Prostate gland (tissue), 2 donors: ENCODE measurements around the gene DNAAF5. TPM values are rescaled to one million over a fixed set of nuclear protein-coding genes. Genes with fewer than 3 reads are reported as not detected.
A peak's percentile ranks its signal among the peaks of the same experiment; 100 is the strongest.

Experiments
- DNase-seq: peaks from one replicate; pipeline ENCODE4 v3.0.0-alpha.2; 2019; ENCODE audit warnings: low spot score
- H3K27ac ChIP-seq, 2 donors: fragments of 200-600 bp; sonication (generic); 2 replicates each; pipeline ENCODE4 v1.5.1; 2017 to 2019
- H3K27me3 ChIP-seq: fragments of 200-600 bp; sonication (generic); replicated peaks from 2 replicates; pipeline ENCODE4 v1.5.1; 2019; ENCODE audit not compliant: insufficient read depth
- H3K36me3 ChIP-seq, 2 donors: fragments of 200-600 bp; sonication (generic); 1 replicate in 1 of 2; 2 replicates in 1 of 2; pipeline versions ENCODE4 v1.5.1 to v1.8.1; 2017 to 2019
- H3K4me1 ChIP-seq: fragments of 200-600 bp; sonication (generic); replicated peaks from 2 replicates; pipeline ENCODE4 v1.5.1; 2019
- H3K4me3 ChIP-seq, 2 donors: fragments of 200-600 bp; sonication (generic); 2 replicates each; pipeline ENCODE4 v1.5.1; 2017 to 2019
- H3K9me3 ChIP-seq: fragments of 200-600 bp; sonication (generic); 2 replicates; pipeline ENCODE4 v1.5.1; 2017
- POLR2A ChIP-seq: fragments of 450-650 bp; IDR thresholded peaks from one replicate; pipeline ENCODE4 v1.6.1; 2016; ENCODE audit warnings: antibody characterized with exemption, mild to moderate bottlenecking
- POLR2AphosphoS5 ChIP-seq: sonication (generic); formaldehyde crosslinking; IDR thresholded peaks from one replicate; pipeline ENCODE4 v1.6.1; 2017; ENCODE audit warnings: antibody characterized with exemption
- WGBS: methylation state at CpG from one replicate; pipeline ENCODE4 v1.1.5; 2018; 5-methylcytosine and 5-hydroxymethylcytosine counted together
- intact Hi-C: fragments of 100-400 bp; cut with DNase I; formaldehyde crosslinking; loops from one replicate; pipeline ENCODE4 v1.14.2; 2022
- total RNA-seq, 2 donors: library from RNA; depleted of rRNA; stranded (reverse); fragments of >200 nt; gene quantifications; one replicate each; pipeline ENCODE4 v1.1.0, GENCODE V29; 2016
- TF ChIP-seq, protein P1 (sequence below), 4 experiments: fragments of 200-600 bp in 2 of 4; fragments of 450-650 bp in 2 of 4; sonication (generic) in 2 of 4; IDR thresholded peaks; 1 replicate in 3 of 4; 2 replicates in 1 of 4; pipeline ENCODE4 v1.5.1; 2016 to 2019; ENCODE audit warnings: antibody characterized with exemption in 4 of 4, mild to moderate bottlenecking in 2 of 4, moderate library complexity in 2 of 4

DNAAF5 gene
- total RNA-seq, 2 donors from 2014 or later, result 30.8 to 52.0 TPM

GRCh38 chr7:833601-834258, 107.2 kb downstream of the DNAAF5 start:
- Histone ChIP-seq H3K4me3 (no peak overlapping the region), H3K36me3 (no peaks in the 10 kb centered on the region), H3K27me3 (no peaks in the 10 kb centered on the region), H3K27ac (no peak overlapping the region), H3K9me3 (no peaks in the 10 kb centered on the region), H3K4me1 (peaks cover 13% of the 10 kb centered on the region)
- intact Hi-C loops, result no loop called here
- DNase-seq, result no peak
- TF ChIP-seq POLR2A (no peak), POLR2AphosphoS5 (no peak)
- TF ChIP-seq, protein P1, sequence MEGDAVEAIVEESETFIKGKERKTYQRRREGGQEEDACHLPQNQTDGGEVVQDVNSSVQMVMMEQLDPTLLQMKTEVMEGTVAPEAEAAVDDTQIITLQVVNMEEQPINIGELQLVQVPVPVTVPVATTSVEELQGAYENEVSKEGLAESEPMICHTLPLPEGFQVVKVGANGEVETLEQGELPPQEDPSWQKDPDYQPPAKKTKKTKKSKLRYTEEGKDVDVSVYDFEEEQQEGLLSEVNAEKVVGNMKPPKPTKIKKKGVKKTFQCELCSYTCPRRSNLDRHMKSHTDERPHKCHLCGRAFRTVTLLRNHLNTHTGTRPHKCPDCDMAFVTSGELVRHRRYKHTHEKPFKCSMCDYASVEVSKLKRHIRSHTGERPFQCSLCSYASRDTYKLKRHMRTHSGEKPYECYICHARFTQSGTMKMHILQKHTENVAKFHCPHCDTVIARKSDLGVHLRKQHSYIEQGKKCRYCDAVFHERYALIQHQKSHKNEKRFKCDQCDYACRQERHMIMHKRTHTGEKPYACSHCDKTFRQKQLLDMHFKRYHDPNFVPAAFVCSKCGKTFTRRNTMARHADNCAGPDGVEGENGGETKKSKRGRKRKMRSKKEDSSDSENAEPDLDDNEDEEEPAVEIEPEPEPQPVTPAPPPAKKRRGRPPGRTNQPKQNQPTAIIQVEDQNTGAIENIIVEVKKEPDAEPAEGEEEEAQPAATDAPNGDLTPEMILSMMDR (IDR thresholded peaks at IDR 0.05), result no peak
- 86% methylated on average over 8 of the region's 8 CpGs for WGBS

DNA sequence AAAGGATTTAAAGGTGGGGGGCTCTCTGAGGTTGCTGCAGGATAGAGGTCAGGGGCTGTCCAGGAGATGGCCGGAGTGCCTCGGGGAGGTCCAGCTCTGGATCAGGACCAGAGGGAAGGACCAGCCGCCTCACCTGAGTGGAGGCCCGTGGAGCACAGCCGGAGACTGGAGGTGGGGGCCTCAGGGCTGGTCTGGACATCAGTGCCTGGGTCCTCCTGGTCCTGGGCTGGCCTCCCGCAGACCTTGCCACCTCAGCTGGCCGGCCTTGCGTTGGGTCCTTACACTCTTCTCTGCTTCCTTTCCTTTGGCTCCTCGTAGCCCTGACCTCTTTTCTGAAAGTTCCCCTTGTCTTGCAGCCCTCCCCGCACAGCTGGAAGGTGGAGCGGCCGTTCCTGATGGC, 107.8 kb downstream of the DNAAF5 start:
- no peaks in the 10 kb centered on the region for H3K27me3 ChIP-seq
- intact Hi-C loops, result no loop called here
- no peaks in the 10 kb centered on the region for H3K36me3 ChIP-seq
- H3K27ac ChIP-seq, result no peak overlapping the region
- H3K9me3 ChIP-seq, result no peaks in the 10 kb centered on the region
- WGBS, result 91% methylated on average over 11 of the region's 12 CpGs
- TF ChIP-seq POLR2AphosphoS5 (no peak), POLR2A (no peak)
- TF ChIP-seq, protein P1 (IDR thresholded peaks at IDR 0.05), result no peak
- DNase-seq, result no peak
- peaks cover 13% of the 10 kb centered on the region for H3K4me1 ChIP-seq
- H3K4me3 ChIP-seq, result no peak overlapping the region

DNA sequence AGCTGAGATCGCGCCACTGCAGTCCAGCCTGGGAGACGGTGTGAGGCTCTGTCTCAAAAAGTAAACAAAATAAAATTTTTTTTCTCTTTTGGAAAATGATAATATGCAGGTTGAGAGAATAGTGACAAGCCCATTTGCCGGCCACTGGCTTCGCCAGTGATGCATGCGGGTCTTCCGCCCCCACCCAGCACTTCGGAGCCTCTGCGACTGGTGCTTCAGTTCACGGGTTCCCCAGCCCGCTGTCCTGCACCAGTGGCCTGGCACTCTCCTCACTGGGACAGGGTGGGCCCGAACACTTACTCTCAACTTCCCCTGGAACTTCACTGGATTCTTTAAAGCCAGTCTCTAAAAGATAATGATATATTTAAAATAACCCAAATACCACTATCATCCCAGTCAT, 108.5 kb downstream of the DNAAF5 start:
- Histone ChIP-seq H3K4me1 (peaks cover 13% of the 10 kb centered on the region), H3K36me3 (no peaks in the 10 kb centered on the region), H3K27me3 (no peaks in the 10 kb centered on the region), H3K9me3 (no peaks in the 10 kb centered on the region), H3K4me3 (no peak overlapping the region), H3K27ac (no peak overlapping the region)
- TF ChIP-seq, protein P1 (IDR thresholded peaks at IDR 0.05), result no peak
- no peak for TF ChIP-seq POLR2AphosphoS5
- TF ChIP-seq POLR2A, result no peak
- no peak for DNase-seq
- WGBS, result 92% methylated on average over 12 of the region's 12 CpGs
- intact Hi-C loops, result loop anchor here (5.0 kb wide), 1 partner anchor 37 kb away; no protein-coding TSS in a partner anchor

DNA sequence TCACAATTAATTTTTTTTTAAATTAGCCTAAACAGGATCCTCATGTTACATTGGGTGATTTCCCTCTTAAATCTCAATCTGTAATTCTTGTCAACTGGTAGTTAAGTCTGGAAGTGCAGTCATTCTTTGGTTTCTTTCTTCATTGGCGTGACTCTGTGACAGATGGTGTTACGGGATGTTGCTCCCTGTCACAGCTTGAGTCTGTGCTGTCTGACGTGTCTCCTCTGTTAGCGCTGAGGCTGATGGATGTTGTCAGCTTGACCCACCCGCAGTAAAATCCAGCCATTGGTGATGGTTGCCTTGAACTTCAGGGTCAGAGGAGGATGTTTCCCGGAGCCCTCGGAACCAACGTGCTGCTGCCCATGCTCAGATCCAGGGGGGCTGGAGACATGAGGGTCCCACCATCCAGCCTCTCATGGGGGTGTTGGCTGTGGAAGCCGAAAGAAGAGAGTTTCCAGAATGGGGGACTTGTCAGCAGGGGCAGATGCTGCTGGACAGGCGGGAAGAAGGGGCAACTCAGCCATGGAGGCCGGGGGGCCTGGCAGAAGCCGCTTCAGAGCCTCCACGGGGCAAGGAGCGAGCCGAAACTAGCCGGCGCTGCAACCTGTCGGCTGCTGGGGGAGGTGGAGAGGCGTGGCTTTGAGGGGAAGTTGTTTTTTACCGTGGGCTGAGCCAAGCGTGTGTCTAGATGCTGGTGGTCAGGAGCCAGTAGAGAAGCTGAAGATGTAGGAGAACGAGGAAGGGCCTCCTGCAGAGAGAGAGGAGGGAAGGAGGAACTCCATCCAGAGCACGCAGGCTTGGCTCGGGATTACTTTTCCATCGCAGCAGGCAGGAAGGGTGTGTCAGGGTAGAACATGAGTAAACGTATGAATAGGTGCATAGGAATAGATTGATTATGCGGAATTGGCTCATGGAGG, 109.2 kb downstream of the DNAAF5 start:
- no peak for DNase-seq
- TF ChIP-seq POLR2AphosphoS5, result no peak
- TF ChIP-seq POLR2A, result no peak
- TF ChIP-seq, protein P1 (IDR thresholded peaks at IDR 0.05), result no peak
- intact Hi-C loops, result loop anchor here (5.0 kb wide), 1 partner anchor 37 kb away; no protein-coding TSS in a partner anchor
- no peaks in the 10 kb centered on the region for H3K27me3 ChIP-seq
- H3K4me3 ChIP-seq, result no peak overlapping the region
- no peaks in the 10 kb centered on the region for H3K9me3 ChIP-seq
- peaks cover 9% of the 10 kb centered on the region for H3K4me1 ChIP-seq
- peak overlapping the region in 1 of 2 donors; percentile 22 for H3K27ac ChIP-seq
- H3K36me3 ChIP-seq, result no peaks in the 10 kb centered on the region
- WGBS, result 83% methylated on average over 27 of the region's 27 CpGs

Other genes starting within 250 kb of the DNAAF5 start
- 10 to 100 TPM; 40.4 to 75.0 TPM for gene PDGFA, start 206.9 kb upstream of the DNAAF5 start, total RNA-seq
- 10 to 100 TPM; 20.2 to 44.8 TPM for gene PRKAR1B, start 582 bp downstream of the DNAAF5 start, total RNA-seq
- 100 to 1,000 TPM; 106 to 177 TPM for gene SUN1, start 105.8 kb downstream of the DNAAF5 start, total RNA-seq
- gene GET4, start 149.9 kb downstream of the DNAAF5 start, total RNA-seq, result 10 to 100 TPM; 50.0 to 91.9 TPM
- gene ADAP1, start 228.0 kb downstream of the DNAAF5 start, total RNA-seq, result 1 to 10 TPM; 5.9 to 8.3 TPM
- gene COX19, start 248.8 kb downstream of the DNAAF5 start, total RNA-seq, result 10 to 100 TPM; 11.3 to 17.0 TPM